Measurements from ENCODE around the gene RNF227.

Gene RNF227

DNA sequence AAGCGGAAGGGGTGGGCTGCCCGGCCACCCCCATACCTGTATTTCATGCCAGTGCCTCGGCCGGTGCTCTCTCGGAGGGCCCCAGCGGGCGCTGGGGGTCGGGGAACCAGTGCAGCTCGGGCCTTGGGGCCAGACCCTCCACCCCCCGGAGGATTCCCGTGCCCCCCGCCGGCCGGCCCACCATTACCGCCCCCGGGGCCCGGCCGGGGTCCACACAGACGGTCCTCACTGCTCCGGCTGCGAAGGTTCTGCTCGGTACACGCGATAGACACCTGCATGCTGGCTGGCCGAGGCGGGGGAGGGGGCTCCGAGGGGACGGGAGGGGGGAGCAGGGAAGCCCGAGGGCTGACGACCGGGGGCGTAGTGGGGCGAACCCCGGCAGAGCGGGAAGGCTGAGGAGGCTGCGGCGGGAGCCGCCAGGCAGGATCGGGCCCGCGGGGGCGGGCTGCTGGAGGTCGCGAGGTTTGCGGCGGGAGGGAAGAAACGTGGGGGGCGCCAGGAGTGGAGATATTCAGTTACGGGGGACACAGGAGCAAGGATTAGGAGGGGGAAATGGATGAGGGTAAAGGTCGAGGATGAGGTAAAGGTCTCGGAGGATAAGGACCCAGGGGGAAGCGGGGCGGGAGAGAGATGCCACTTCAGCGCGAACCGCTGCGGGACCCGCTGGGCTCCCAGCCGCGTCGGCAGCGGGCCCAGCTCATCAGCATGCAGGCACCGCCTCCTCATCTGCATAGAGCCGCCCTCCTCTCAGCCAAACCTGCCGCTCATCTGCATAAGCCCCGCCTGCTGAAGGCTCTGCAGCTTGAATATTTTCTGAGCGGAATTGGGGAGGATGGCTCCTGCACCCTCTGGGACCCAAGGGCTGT is 13.3 kb upstream of the RNF227 start, which contains the start of gene KCNAB3:
Gene KCNAB3 (minus strand): TSS at position 699 of the 866 bp plus-strand sequence. CDS start 421 bp downstream, at position 278.
- no peak for DNase-seq

- DNase-seq, result no peak
Measured at GRCh38 chr17:7927596-7927995, 11.5 kb upstream of the RNF227 start.

DNA sequence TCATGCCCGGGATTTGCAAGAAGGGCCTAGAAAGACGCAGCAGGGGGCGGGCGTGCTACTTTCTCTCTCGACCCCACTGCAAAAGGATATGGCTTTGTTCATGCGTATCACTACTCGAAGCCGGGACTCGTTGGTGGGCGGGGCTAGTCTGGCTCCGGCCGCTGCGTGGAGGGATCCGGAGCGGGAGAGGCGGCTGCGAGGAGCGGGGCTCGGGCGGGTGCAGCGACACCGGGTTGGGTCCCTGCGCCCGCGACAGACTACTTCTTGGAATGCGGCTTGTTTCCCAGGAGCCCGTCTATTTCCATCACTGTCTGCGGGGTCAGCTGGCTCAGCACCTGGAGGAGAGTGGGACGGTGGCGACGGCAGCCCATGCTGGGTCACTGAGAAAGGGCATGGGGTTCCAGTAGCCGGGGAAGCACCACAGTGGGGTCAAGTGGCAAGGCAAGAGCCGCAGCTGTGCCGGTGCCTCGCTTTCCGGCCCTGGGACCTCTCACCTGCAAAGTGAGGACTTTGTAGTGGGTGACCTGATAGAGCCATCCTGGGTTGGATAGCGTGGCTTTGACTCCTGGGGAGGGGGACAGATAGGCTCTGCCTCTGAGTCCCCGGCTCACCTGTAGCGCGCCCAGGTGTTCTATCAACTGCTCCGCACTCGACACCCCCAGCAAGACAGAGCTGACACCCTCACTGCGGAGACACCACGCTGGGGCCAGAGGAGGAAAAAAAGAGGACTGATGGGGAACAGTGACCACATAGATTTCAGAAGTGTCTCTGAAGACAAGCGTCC is 6.9 kb upstream of the RNF227 start:
- DNase-seq, result no peak

DNA sequence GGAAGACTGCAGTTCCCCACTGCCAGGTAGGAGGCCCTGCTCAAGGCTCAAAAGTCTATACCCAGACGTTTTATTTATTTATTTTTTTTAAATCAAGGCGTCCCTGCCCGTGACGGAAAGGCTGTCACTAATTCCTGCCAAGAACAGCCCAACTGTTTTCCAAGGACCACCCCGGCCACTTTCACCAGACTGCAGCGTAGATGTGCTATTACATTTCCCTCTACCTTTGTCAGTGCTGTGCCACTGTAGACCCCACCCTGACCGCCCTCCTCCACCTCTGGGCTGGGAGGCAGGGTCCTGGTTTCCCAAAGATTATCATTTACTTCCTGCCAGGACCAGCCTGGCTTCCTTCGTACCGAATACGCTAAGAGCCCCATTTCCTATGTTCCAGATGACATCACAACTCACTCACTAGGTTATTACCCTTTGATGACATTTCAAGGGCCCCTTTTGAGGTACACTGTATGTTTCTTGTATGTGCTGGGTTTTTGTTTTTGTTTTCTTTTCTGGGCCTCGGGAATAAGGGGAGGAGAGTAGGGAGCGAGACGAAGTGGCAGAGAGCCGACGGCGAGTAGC is 6.3 kb upstream of the RNF227 start:
- no peak for DNase-seq

GRCh38 chr17:7916808-7917207 is 719 bp upstream of the RNF227 start:
- no peak for DNase-seq

- DNase-seq, result no peak
Measured at GRCh38 chr17:7916385-7916682, 245 bp upstream of the RNF227 start.

DNA sequence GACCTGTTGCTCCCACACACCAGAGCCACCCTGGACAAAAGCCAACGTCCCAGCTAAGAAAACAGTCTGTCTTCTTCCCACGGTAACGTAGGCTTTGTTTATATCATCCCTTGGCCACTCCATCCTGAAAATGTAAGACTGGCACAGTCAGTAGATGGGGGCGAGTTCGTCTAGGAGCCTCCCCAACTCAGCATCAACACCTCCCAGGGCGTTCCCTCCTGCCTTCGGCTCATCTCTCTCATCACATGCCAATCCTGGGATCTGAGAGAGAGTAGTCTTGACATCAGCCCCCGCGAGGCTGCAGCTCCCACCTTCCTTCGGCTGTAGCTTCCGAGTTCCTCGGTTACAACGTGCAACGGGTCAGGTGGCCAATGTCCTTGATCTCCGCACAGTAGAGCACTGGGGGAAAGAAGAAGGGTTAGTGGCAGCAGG is 894 bp downstream of the RNF227 start:
- no peak for DNase-seq

- no peak for DNase-seq
Measured at GRCh38 chr17:7912927-7913524, 3.1 kb downstream of the RNF227 start.

- no peak for DNase-seq
Measured at GRCh38 chr17:7911116-7911515, 5.0 kb downstream of the RNF227 start.

- no peak for DNase-seq
Measured at GRCh38 chr17:7910711-7911110, 5.4 kb downstream of the RNF227 start.

- no peak for DNase-seq
Measured at GRCh38 chr17:7910281-7910680, 5.8 kb downstream of the RNF227 start.

GRCh38 chr17:7909089-7909488 is 7.0 kb downstream of the RNF227 start:
- no peak for DNase-seq

GRCh38 chr17:7903154-7904103 is 12.7 kb downstream of the RNF227 start:
- no peak for DNase-seq

DNA sequence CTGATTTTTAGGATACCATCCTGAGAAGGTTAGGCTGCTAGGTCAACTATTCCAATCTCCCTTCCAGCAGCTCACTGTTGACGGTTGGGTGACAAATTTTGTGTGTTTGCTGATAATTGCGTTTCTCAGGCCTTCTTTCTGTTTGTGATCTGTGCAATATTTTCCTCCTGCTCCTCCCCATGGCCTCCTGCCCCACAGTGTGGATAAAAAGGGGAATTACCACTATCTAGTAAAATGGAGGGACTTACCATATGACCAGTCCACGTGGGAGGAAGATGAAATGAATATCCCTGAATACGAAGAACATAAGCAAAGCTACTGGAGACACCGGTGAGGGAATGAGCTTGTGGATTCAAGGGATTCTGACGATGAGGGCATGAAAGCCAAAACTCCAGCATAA is 18.3 kb downstream of the RNF227 start:
- DNase-seq, result no peak

DNA sequence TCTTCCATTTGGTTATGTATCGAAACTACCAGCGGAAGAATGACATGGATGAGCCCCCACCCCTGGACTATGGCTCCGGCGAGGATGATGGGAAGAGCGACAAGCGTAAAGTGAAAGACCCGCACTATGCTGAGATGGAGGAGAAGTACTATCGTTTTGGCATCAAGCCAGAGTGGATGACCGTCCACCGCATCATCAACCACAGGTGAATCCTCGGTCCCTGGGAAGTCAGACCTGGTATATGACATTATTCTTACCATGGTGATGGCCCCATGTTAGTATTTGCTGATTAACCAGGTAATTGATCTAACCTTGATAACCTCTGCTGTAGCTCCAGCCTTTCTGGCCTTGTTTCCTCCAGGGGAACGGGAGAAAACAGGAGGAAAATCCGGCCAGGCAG is 19.0 kb downstream of the RNF227 start:
- no peak for DNase-seq

- DNase-seq, result no peak
Measured at GRCh38 chr17:7894866-7895265, 21.2 kb downstream of the RNF227 start.

DNA sequence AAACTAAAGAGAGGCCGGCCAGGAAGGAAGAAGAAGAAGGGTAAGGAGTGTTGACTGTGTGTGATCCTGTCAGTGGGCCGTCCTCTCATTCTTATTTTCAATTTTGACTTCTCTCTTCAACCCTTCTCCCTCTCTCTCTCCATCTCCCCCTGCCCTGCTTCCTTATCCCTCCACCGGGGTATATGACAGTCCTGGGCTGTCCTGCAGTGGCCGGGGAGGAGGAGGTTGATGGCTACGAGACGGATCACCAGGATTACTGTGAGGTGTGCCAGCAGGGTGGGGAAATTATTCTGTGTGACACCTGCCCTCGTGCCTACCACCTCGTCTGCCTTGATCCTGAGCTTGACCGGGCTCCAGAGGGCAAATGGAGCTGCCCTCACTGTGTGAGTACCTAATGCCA is 21.9 kb downstream of the RNF227 start:
- no peak for DNase-seq

DNA sequence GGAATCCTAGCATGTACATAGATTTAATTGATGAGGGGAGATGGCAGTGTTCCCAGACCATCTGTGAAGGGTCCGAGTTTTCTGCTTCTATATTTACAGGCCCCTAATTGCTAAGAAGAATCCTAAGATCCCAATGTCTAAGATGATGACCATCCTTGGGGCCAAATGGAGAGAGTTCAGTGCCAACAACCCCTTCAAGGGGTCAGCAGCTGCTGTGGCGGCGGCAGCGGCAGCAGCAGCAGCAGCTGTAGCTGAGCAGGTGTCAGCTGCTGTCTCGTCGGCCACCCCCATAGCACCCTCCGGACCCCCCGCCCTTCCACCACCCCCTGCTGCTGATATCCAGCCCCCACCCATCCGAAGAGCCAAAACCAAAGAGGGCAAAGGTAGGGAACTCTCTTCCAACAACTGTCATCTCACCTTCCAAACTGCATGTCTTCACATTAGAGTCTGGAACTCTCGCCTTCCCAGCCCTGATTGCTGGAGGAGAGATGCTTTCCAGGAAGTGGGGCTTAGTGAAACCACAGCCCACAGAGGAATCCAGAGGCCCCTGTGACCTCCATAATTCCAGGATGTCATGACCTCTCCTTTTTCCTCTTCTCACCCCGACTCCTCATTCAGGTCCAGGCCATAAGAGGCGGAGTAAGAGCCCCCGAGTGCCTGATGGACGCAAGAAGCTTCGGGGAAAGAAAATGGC is 22.8 kb downstream of the RNF227 start:
- no peak for DNase-seq

DNA sequence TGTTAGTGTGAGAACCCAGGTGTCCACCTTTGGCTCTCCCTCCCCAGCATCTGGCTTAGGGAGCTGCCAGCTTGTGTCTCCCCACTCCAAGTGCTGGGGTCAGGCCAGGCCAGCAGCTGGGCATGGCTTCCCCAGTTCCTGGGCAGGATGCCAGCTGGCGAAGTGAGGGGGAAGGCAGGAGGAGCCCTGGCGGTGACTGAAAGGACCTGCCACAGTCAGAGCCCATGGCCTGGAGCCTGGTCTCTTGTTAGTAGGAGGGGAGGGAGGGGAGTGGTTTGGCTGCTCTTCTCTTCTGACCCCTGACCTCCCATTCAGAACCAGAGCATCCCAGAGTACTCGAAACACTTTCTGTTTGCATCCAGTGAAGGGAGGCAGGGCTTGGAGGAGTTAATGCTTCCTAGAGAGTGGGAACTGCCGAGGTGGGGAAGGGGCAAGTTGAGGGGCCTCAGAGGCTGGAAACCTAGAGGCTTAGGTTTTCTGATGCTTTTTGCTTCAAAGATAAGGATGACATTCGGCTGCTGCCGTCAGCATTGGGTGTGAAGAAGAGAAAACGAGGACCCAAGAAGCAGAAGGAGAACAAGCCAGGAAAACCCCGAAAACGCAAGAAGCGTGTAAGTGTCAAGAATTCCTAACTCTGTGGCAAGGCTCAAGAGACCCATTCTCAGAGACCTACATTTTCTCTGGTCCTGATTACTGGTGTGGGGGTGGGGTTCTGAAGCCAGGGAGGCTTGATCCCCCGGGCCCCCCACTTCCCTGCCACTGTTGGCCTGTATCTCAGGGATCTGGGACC is 26.7 kb downstream of the RNF227 start:
- DNase-seq, result no peak

GRCh38 chr17:7888184-7888920 is 27.7 kb downstream of the RNF227 start, which contains the start of gene CHD3:
CHD3 (plus strand) TSS chr17:7888789; CDS start chr17:7889001, 212 bp downstream.
- no peak for DNase-seq

All from cortex of kidney (tissue), 1 donor.